Measurements from ENCODE around the gene METTL23. TPM values are rescaled to one million over a fixed set of nuclear protein-coding genes. Genes with fewer than 3 reads are reported as not detected.
"Not testable (repeated sequence)": the region's sequence is repeated elsewhere in the genome, so short reads cannot be mapped to it uniquely, and the experiment has no call there.

The METTL23 gene
- total and polyA plus RNA-seq, 8 donors = 14.4 to 34.1 (median 21.8) TPM

DNA sequence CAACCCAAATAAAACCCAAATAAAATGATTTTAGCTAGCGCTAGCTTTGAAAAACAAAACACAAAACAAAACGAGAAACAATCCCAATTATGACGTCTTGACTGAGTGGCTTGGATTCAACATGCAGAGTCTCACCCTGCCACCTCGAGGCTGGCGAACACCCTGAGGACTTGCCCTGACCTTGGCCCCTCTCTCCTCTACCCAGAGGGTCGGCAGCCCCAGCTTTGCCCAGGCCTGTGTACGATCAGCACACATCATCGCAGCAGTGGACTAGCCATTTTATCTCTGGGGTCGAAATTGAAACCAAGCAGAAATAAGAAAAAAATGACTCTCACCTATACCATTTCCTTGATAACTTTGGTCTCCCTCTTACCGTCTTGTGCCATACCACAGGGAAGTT lies 5.2 kb upstream of the METTL23 start:
- Histone ChIP-seq H3K27me3 (no peaks in the 10 kb centered on the region), H3K4me1 (peaks cover 14 to 28% (median 16%) of the 10 kb centered on the region in 3 donors), H3K4me3 (no peak overlapping the region), H3K36me3 (peaks cover 8 to 75% (median 48%) of the 10 kb centered on the region in 3 donors), H3K9me3 (no peaks in the 10 kb centered on the region), H3K27ac (no peak overlapping the region)
- FAIRE-seq (no peak), DNase-seq (no peak), ATAC-seq (no peak)
- 70 to 76% methylated on average over 10 of the region's 10 CpGs for WGBS, 2 donors
- intact Hi-C loops (cut with DNase I) = no loop called here
- TF ChIP-seq, protein P1, sequence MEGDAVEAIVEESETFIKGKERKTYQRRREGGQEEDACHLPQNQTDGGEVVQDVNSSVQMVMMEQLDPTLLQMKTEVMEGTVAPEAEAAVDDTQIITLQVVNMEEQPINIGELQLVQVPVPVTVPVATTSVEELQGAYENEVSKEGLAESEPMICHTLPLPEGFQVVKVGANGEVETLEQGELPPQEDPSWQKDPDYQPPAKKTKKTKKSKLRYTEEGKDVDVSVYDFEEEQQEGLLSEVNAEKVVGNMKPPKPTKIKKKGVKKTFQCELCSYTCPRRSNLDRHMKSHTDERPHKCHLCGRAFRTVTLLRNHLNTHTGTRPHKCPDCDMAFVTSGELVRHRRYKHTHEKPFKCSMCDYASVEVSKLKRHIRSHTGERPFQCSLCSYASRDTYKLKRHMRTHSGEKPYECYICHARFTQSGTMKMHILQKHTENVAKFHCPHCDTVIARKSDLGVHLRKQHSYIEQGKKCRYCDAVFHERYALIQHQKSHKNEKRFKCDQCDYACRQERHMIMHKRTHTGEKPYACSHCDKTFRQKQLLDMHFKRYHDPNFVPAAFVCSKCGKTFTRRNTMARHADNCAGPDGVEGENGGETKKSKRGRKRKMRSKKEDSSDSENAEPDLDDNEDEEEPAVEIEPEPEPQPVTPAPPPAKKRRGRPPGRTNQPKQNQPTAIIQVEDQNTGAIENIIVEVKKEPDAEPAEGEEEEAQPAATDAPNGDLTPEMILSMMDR (IDR thresholded peaks at IDR 0.05) = no peak

DNA sequence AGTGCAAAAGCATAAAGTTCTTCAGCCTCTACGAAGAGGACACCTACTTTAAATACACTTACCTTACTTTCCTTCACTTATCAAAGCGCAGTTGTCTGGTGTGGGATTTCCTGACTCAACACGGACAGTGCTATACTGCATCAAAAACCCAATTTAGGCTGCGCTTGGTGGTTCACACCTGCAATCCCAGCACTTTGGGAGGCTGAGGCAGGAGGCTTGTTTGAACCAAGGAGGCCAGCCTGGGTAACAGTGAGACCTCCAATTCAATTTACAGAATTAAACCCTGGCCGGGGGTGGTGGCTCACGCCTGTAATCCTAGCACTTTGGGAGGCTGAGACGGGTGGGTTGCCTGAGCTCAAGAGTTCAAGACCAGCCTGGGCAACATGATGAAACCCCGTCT lies 4.4 kb upstream of the METTL23 start:
- peaks cover 8 to 67% (median 46%) of the 10 kb centered on the region in 3 donors for H3K36me3 ChIP-seq
- no peak overlapping the region for H3K27ac ChIP-seq
- FAIRE-seq (no peak), ATAC-seq (no peak), DNase-seq (no peak)
- 88 to 89% methylated on average over 8 of the region's 8 CpGs for WGBS, 2 donors
- no peaks in the 10 kb centered on the region for H3K27me3 ChIP-seq
- TF ChIP-seq, protein P1 (IDR thresholded peaks at IDR 0.05) = no peak
- no peaks in the 10 kb centered on the region for H3K9me3 ChIP-seq
- intact Hi-C loops (cut with DNase I) = no loop called here
- no peak overlapping the region for H3K4me3 ChIP-seq
- H3K4me1 ChIP-seq = peaks cover 14 to 28% (median 16%) of the 10 kb centered on the region in 3 donors

DNA sequence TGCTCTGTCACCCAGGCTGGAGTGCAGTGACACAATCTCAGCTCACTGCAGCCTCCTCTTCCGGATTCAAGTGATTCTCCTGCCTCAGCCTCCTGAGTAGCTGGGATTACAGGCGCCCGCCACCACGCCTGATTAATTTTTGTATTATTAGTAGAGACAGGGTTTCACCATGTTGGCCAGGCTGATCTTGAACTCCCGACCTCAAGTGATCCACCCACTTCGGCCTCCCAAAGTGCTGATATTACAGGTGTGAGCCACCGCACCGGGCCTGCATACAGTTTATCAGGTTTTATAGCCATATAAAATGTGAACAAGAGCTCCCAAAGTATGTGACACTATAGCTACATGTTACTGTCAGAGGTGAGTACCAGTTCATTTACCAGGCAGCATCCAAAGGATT lies 3.7 kb upstream of the METTL23 start:
- ATAC-seq; H3K27me3 ChIP-seq; FAIRE-seq; H3K27ac ChIP-seq; intact Hi-C loops (cut with DNase I); H3K9me3 ChIP-seq; H3K4me3 ChIP-seq; DNase-seq: not testable (repeated sequence)
- Histone ChIP-seq H3K36me3 (peaks cover 8 to 60% (median 46%) of the 10 kb centered on the region in 3 donors), H3K4me1 (peaks cover 14 to 32% (median 23%) of the 10 kb centered on the region in 3 donors)
- WGBS, 2 donors = 94 to 98% methylated on average over 8 of the region's 8 CpGs

DNA sequence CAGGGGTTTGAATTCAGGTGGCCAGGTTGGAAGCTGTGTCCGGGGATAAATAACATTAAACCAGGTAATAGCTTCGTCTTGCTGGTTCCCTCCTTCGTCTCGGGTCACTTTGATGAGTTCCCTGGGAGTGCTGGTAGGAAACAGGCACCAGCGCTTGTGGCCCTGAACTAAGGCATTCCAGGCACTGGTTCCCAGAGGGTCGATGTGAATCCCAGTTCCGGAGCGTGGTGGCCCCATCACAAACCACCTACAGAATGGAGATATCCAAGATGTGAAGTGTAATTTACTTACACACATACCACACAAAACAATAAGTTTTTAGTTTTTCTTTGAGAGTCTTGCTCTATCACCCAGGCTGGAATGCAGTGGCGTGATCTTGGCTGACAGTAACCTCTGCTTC lies 2.8 kb upstream of the METTL23 start:
- peaks cover 14 to 33% (median 25%) of the 10 kb centered on the region in 3 donors for H3K4me1 ChIP-seq
- H3K9me3 ChIP-seq = no peaks in the 10 kb centered on the region
- intact Hi-C loops (cut with DNase I) = no loop called here
- WGBS, 2 donors = 90 to 98% methylated on average over 9 of the region's 9 CpGs
- H3K27me3 ChIP-seq = no peaks in the 10 kb centered on the region
- FAIRE-seq (no peak), ATAC-seq (no peak), DNase-seq (no peak)
- TF ChIP-seq, protein P1 (IDR thresholded peaks at IDR 0.05) = no peak
- H3K36me3 ChIP-seq = peaks cover 8 to 52% (median 44%) of the 10 kb centered on the region in 3 donors
- H3K4me3 ChIP-seq = no peak overlapping the region
- no peak overlapping the region for H3K27ac ChIP-seq

DNA sequence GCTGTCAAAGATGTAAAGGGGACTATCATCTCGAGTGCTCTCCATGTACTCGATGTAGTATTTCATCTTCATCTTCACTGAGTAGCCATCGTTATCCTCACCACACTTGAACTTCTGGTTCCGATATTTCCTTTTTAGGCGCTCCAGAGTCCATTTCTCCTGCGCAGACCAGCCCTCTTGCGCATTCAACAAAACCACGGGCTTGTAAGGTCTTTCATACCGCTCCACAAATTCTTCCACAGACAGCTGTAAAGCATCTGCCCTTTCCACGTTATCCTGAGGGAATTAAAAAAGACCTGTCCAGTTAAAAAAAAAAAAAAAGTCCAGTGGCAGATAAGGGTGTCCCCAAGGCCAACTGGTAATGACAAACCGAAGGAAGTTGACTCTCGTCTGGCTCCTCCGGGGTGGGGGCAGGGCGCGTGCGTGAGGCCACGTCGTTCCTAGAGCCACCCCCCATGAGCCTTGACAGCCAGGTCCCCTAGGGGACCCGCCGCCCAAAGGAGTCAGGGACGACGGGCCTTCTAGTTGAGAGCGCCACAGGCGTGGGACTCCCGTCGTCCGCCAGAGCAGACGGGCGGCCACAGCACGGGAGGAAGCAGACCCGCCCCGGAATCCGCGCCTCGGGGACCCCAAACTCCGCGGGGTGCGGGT lies 934 bp upstream of the METTL23 start:
- H3K4me1 ChIP-seq = peaks cover 14 to 33% (median 25%) of the 10 kb centered on the region in 3 donors
- H3K27ac ChIP-seq = peak overlapping the region; percentile 99 to 100 (median 100)
- no peaks in the 10 kb centered on the region for H3K27me3 ChIP-seq
- peak overlapping the region; percentile 77 to 97 (median 88) for H3K4me3 ChIP-seq
- no peak for FAIRE-seq
- H3K36me3 ChIP-seq = peaks cover 0 to 33% (median 25%) of the 10 kb centered on the region in 3 donors
- intact Hi-C loops (cut with DNase I) = no loop called here
- ATAC-seq = peak; percentile 64 to 69 (median 66)
- WGBS, 2 donors = 1 to 2% methylated on average over 38 of the region's 38 CpGs
- H3K9me3 ChIP-seq = no peaks in the 10 kb centered on the region
- TF ChIP-seq, protein P1 (IDR thresholded peaks at IDR 0.05) = no peak
- peak; percentile 83 to 92 (median 86) for DNase-seq

All from pancreas (tissue), 10 donors.